H9 (cell line): ENCODE results near the gene LEF1. TPM values are rescaled to one million over a fixed set of nuclear protein-coding genes. Genes with fewer than 3 reads are reported as not detected.

Source experiments
- DNase-seq: peaks from one replicate; pipeline ENCODE4 v3.0.0-alpha.2; 2017
- H2AFZ ChIP-seq: one replicate; pipeline ENCODE4 v1.6.1; 2013; ENCODE audit warnings: mild to moderate bottlenecking, low read length, control low read depth, moderate library complexity
- H2AK5ac ChIP-seq: 2 replicates; pipeline ENCODE4 v1.6.1; 2013; ENCODE audit warnings: low read length, control low read depth, mixed read lengths; ENCODE audit not compliant: insufficient read length
- H2BK120ac ChIP-seq: one replicate; pipeline ENCODE4 v1.6.1; 2013; ENCODE audit warnings: low read depth, mild to moderate bottlenecking, low read length, control low read depth, inconsistent platforms; ENCODE audit not compliant: poor library complexity, severe bottlenecking
- H2BK12ac ChIP-seq: 2 replicates; pipeline ENCODE4 v1.6.1; 2013; ENCODE audit warnings: low read length, control low read depth, mixed read lengths, low read depth; ENCODE audit not compliant: insufficient read length
- H2BK15ac ChIP-seq: 2 replicates; pipeline ENCODE4 v1.6.1; 2013; ENCODE audit warnings: low read depth, low read length, control low read depth
- H2BK20ac ChIP-seq: one replicate; pipeline ENCODE4 v1.6.1; 2013; ENCODE audit warnings: low read depth, mild to moderate bottlenecking, low read length, control low read depth, inconsistent platforms; ENCODE audit not compliant: poor library complexity, severe bottlenecking
- H2BK5ac ChIP-seq: 2 replicates; pipeline ENCODE4 v1.6.1; 2013; ENCODE audit warnings: low read length, control low read depth, mixed read lengths; ENCODE audit not compliant: insufficient read length
- H3K14ac ChIP-seq: 2 replicates; pipeline ENCODE4 v1.6.1; 2013; ENCODE audit warnings: low read length, control low read depth; ENCODE audit not compliant: insufficient read depth
- H3K18ac ChIP-seq: 2 replicates; pipeline ENCODE4 v1.6.1; 2013; ENCODE audit warnings: low read depth, mild to moderate bottlenecking, mixed read lengths, low read length, control low read depth; ENCODE audit not compliant: insufficient read length
- H3K23ac ChIP-seq: 2 replicates; pipeline ENCODE4 v1.6.1; 2013; ENCODE audit warnings: low read length, control low read depth, mixed read lengths, low read depth; ENCODE audit not compliant: insufficient read length
- H3K23me2 ChIP-seq: 2 replicates; pipeline ENCODE4 v1.6.1; 2013; ENCODE audit warnings: low read depth, mild to moderate bottlenecking, mixed read lengths, low read length, control low read depth; ENCODE audit not compliant: insufficient read length, poor library complexity, severe bottlenecking
- H3K27ac ChIP-seq: 2 replicates; pipeline ENCODE4 v1.5.1; 2013; ENCODE audit warnings: low read length, control low read depth, mixed read lengths, low read depth; ENCODE audit not compliant: insufficient read length
- H3K27me3 ChIP-seq: 2 replicates; pipeline ENCODE4 v1.6.1; 2013; ENCODE audit warnings: low read length, control low read depth, inconsistent platforms; ENCODE audit not compliant: insufficient read depth
- H3K4ac ChIP-seq: 2 replicates; pipeline ENCODE4 v1.6.1; 2013; ENCODE audit warnings: low read depth, mild to moderate bottlenecking, control low read depth, inconsistent platforms, low read length, moderate library complexity
- H3K4me1 ChIP-seq: 2 replicates; pipeline ENCODE4 v1.6.1; 2013; ENCODE audit warnings: low read length, control low read depth, inconsistent platforms; ENCODE audit not compliant: insufficient read depth
- H3K4me2 ChIP-seq: 2 replicates; pipeline ENCODE4 v1.6.1; 2013; ENCODE audit warnings: low read length, control low read depth, mixed read lengths; ENCODE audit not compliant: insufficient read length, insufficient read depth
- H3K56ac ChIP-seq: 2 replicates; pipeline ENCODE4 v1.6.1; 2013; ENCODE audit warnings: low read depth, mild to moderate bottlenecking, mixed read lengths, low read length, control low read depth; ENCODE audit not compliant: insufficient read length
- H3K79me1 ChIP-seq: 2 replicates; pipeline ENCODE4 v1.6.1; 2013; ENCODE audit warnings: low read depth, mild to moderate bottlenecking, moderate library complexity, low read length, control low read depth, inconsistent platforms; ENCODE audit not compliant: insufficient read depth, poor library complexity, severe bottlenecking
- H3K79me2 ChIP-seq: 2 replicates; pipeline ENCODE4 v1.6.1; 2013; ENCODE audit warnings: low read length, control low read depth, inconsistent platforms; ENCODE audit not compliant: insufficient read depth
- H3K9ac ChIP-seq: 2 replicates; pipeline ENCODE4 v1.6.1; 2013; ENCODE audit warnings: low read length, control low read depth, mixed read lengths; ENCODE audit not compliant: insufficient read length; ENCODE audit errors: extremely low read depth
- H3K9me3 ChIP-seq: one replicate; pipeline ENCODE4 v1.6.1; 2013; ENCODE audit warnings: low read depth, low read length, inconsistent platforms; ENCODE audit not compliant: control insufficient read depth
- H3T11ph ChIP-seq: one replicate; pipeline ENCODE4 v1.6.1; 2013; ENCODE audit warnings: mild to moderate bottlenecking, low read length, control low read depth, inconsistent platforms
- H4K20me1 ChIP-seq: one replicate; pipeline ENCODE4 v1.6.1; 2013; ENCODE audit not compliant: control insufficient read depth, insufficient read length, insufficient read depth
- H4K5ac ChIP-seq: 2 replicates; pipeline ENCODE4 v1.6.1; 2013; ENCODE audit warnings: low read depth, mild to moderate bottlenecking, mixed read lengths, low read length, control low read depth; ENCODE audit not compliant: insufficient read length
- H4K8ac ChIP-seq: replicated peaks from 2 replicates; pipeline ENCODE4 v1.6.1; 2013; ENCODE audit warnings: low read length, control low read depth, mixed read lengths, low read depth; ENCODE audit not compliant: insufficient read length
- H4K91ac ChIP-seq: 2 replicates; pipeline ENCODE4 v1.6.1; 2013; ENCODE audit warnings: low read depth, mild to moderate bottlenecking, moderate library complexity, mixed read lengths, low read length, control low read depth; ENCODE audit not compliant: insufficient read length
- H3K27ac Mint-ChIP-seq, 3 experiments: 2 replicates in 2 of 3; 3 replicates in 1 of 3; pipeline ENCODE4 v1.8.0; 2020 to 2021; ENCODE audit warnings: mixed read lengths in 3 of 3, mild to moderate bottlenecking in 1 of 3, moderate library complexity in 1 of 3
- H3K27me3 Mint-ChIP-seq: 2 replicates; pipeline ENCODE4 v1.8.0; 2021; ENCODE audit warnings: low read depth, mild to moderate bottlenecking, moderate library complexity, mixed read lengths
- H3K36me3 Mint-ChIP-seq, 3 experiments: 2 replicates in 2 of 3; 3 replicates in 1 of 3; pipeline ENCODE4 v1.8.0; 2020 to 2021; ENCODE audit warnings: low read depth in 3 of 3, mixed read lengths in 3 of 3; ENCODE audit not compliant: insufficient read depth in 1 of 3
- H3K4me1 Mint-ChIP-seq, 2 experiments: 2 replicates each; pipeline ENCODE4 v1.8.0; 2020; ENCODE audit warnings: mixed read lengths in 2 of 2
- H3K4me3 Mint-ChIP-seq, 2 experiments: 2 replicates in 1 of 2; 3 replicates in 1 of 2; pipeline ENCODE4 v1.8.0; 2020 to 2021; ENCODE audit warnings: mild to moderate bottlenecking in 2 of 2, mixed read lengths in 2 of 2, moderate library complexity in 1 of 2
- H3K9me3 Mint-ChIP-seq, 2 experiments: 2 replicates in 1 of 2; 3 replicates in 1 of 2; pipeline ENCODE4 v1.8.0; 2020; ENCODE audit warnings: mild to moderate bottlenecking in 2 of 2, mixed read lengths in 2 of 2, moderate library complexity in 1 of 2
- CTCF ChIP-seq: fragments of 200-600 bp; sonication (generic); conservative IDR thresholded peaks from 3 replicates; pipeline ENCODE4 v1.8.0; 2021; ENCODE audit warnings: antibody characterized with exemption, mild to moderate bottlenecking
- WGBS: extraction: QIAGEN DNeasy Blood & Tissue Kit; methylation state at CpG from one replicate; pipeline ENCODE4 v1.1.7; 2013; ENCODE audit warnings: missing lambda C conversion rate, low lambda C conversion rate, mixed read lengths; ENCODE audit not compliant: insufficient read length; ENCODE audit errors: extremely low coverage; 5-methylcytosine and 5-hydroxymethylcytosine counted together
- total RNA-seq: library from RNA; stranded (reverse); gene quantifications from 2 replicates; pipeline ENCODE4 v1.2.1, GENCODE V29; 2021

The LEF1 gene
- total RNA-seq, 1 experiment from 2014 or later = 2.5 TPM

- DNase-seq = no peak
- no peak overlapping the region for H3K27ac ChIP-seq
- H3K9ac ChIP-seq = no peak overlapping the region
- no peaks in the 10 kb centered on the region for H4K20me1 ChIP-seq
- no peak overlapping the region for H4K91ac ChIP-seq
- no peak overlapping the region for H4K5ac ChIP-seq
- H2AK5ac ChIP-seq = no peak overlapping the region
- no peak overlapping the region for H3K4ac ChIP-seq
- TF ChIP-seq CTCF = no peak
- peaks cover 9% of the 10 kb centered on the region for H3K27me3 Mint-ChIP-seq
- H3K4me3 Mint-ChIP-seq = no peak overlapping the region
- H3K14ac ChIP-seq = no peak overlapping the region
- H3K23ac ChIP-seq = no peak overlapping the region
- no peaks in the 10 kb centered on the region for H3K9me3 Mint-ChIP-seq
- no peaks in the 10 kb centered on the region for H3K23me2 ChIP-seq
- H3K27me3 ChIP-seq = no peaks in the 10 kb centered on the region
- H3K79me1 ChIP-seq = no peaks in the 10 kb centered on the region
- peak overlapping the region in 1 of 3 experiments; percentile 29; a peak in 1 of 7 replicates for H3K27ac Mint-ChIP-seq
- no peak overlapping the region for H2BK15ac ChIP-seq
- no peak overlapping the region for H2BK120ac ChIP-seq
- no peaks in the 10 kb centered on the region for H3K36me3 Mint-ChIP-seq
- H3K56ac ChIP-seq = no peak overlapping the region
- no CpG with 5 or more reads among the region's 5 CpGs for WGBS
- no peak overlapping the region for H2BK20ac ChIP-seq
- H3K4me2 ChIP-seq = no peak overlapping the region
- no peak overlapping the region for H2AFZ ChIP-seq
- H3T11ph ChIP-seq = no peak overlapping the region
- H3K9me3 ChIP-seq = no peaks in the 10 kb centered on the region
- H3K4me1 ChIP-seq = peaks cover 5% of the 10 kb centered on the region; the same call in 1 of the 2 replicates
- no peak overlapping the region for H2BK12ac ChIP-seq
- H2BK5ac ChIP-seq = no peak overlapping the region
- no peak overlapping the region for H4K8ac ChIP-seq
- H3K18ac ChIP-seq = no peak overlapping the region
- peaks cover 45 to 69% of the 10 kb centered on the region in 2 experiments for H3K4me1 Mint-ChIP-seq
- H3K79me2 ChIP-seq = no peaks in the 10 kb centered on the region
Measured at GRCh38 chr4:108113229-108113628, 55.5 kb downstream of the LEF1 start.
